PC-9 (cell line): Measurements from ENCODE around the gene SMARCA4. TPM values are rescaled to one million over a fixed set of nuclear protein-coding genes. Genes with fewer than 3 reads are reported as not detected.
A peak's percentile ranks its signal among the peaks of the same experiment; 100 is the strongest.

Experiments used
- BruUV-seq: library from RNA; stranded (reverse); fragments of 400-500 nt; replicated peaks from 2 replicates; lab custom pipeline; 2021; lab: Mats Ljungman, UMichigan
- CTCF ChIA-PET: fragments of 300-600 bp; sonication (Branson Sonifier 250); formaldehyde crosslinking; loops from one replicate; lab custom pipeline; 2022; ENCODE audit warnings: antibody characterized with exemption; lab: Charles Lee
- POLR2A ChIA-PET: fragments of 300-600 bp; sonication (Branson Sonifier 250); formaldehyde crosslinking; loops from one replicate; lab custom pipeline; 2022; ENCODE audit warnings: antibody characterized with exemption; ENCODE audit not compliant: unreplicated experiment; lab: Charles Lee
- DNase-seq, 2 experiments: peaks; one replicate each; pipeline versions ENCODE4 v3.0.0 to v3.0.0-alpha.2; 2015 to 2022; ENCODE audit warnings: mixed read lengths in 1 of 2
- H2AFZ ChIP-seq: fragments of 200-600 bp; sonication (generic); 2 replicates; pipeline ENCODE4 v1.8.1; 2017; ENCODE audit warnings: antibody characterized with exemption
- H3F3A ChIP-seq: fragments of 200-600 bp; sonication (generic); 2 replicates; pipeline ENCODE4 v1.8.1; 2017; ENCODE audit warnings: antibody characterized with exemption, mild to moderate bottlenecking, low read depth; ENCODE audit not compliant: insufficient read depth
- H3K27ac ChIP-seq: fragments of 200-600 bp; sonication (generic); 2 replicates; pipeline ENCODE4 v1.6.1; 2016; ENCODE audit warnings: mixed run types
- H3K27me3 ChIP-seq: fragments of 200-600 bp; sonication (generic); 2 replicates; pipeline ENCODE4 v1.6.1; 2016; ENCODE audit warnings: low read depth, mixed run types; ENCODE audit not compliant: insufficient read depth
- H3K36me3 ChIP-seq: fragments of 200-600 bp; sonication (generic); 2 replicates; pipeline ENCODE4 v1.6.1; 2016; ENCODE audit warnings: low read depth, mixed run types
- H3K4me1 ChIP-seq: fragments of 200-600 bp; sonication (generic); replicated peaks from 2 replicates; pipeline ENCODE4 v1.6.1; 2016; ENCODE audit warnings: mixed run types; ENCODE audit not compliant: insufficient read depth
- H3K4me2 ChIP-seq: fragments of 200-600 bp; sonication (generic); 2 replicates; pipeline ENCODE4 v1.6.1; 2017; ENCODE audit warnings: mixed run types
- H3K4me3 ChIP-seq: fragments of 200-600 bp; sonication (generic); 2 replicates; pipeline ENCODE4 v1.6.1; 2016; ENCODE audit warnings: mixed run types
- H3K79me2 ChIP-seq: fragments of 200-600 bp; sonication (generic); 2 replicates; pipeline ENCODE4 v1.6.1; 2017; ENCODE audit warnings: low read depth, mixed run types
- H3K9me2 ChIP-seq: fragments of 200-600 bp; sonication (generic); 2 replicates; pipeline ENCODE4 v1.8.1; 2017; ENCODE audit warnings: mild to moderate bottlenecking; ENCODE audit not compliant: insufficient read depth
- H3K9me3 ChIP-seq: fragments of 200-600 bp; sonication (generic); 2 replicates; pipeline ENCODE4 v1.8.1; 2016; ENCODE audit warnings: low read depth; ENCODE audit not compliant: insufficient read depth
- H4K20me1 ChIP-seq: fragments of 200-600 bp; sonication (generic); 2 replicates; pipeline ENCODE4 v1.8.1; 2017; ENCODE audit not compliant: insufficient read depth
- CTCF ChIP-seq: fragments of 200-600 bp; sonication (generic); conservative IDR thresholded peaks from 2 replicates; pipeline ENCODE4 v1.6.1; 2017; ENCODE audit warnings: mixed run types, antibody characterized with exemption, mild to moderate bottlenecking, moderate library complexity
- EZH2 ChIP-seq: fragments of 200-600 bp; sonication (generic); IDR thresholded peaks from 2 replicates; pipeline ENCODE4 v1.8.0; 2017; ENCODE audit warnings: antibody characterized with exemption, low read depth
- intact Hi-C: fragments of 100-400 bp; cut with micrococcal nuclease; formaldehyde crosslinking; loops from one replicate; pipeline ENCODE4 v1.10.0; 2022; ENCODE audit not compliant: unreplicated experiment
- total RNA-seq: library from RNA; stranded (reverse); gene quantifications from 2 replicates; pipeline ENCODE4 v1.2.3, GENCODE V29; 2021

The SMARCA4 gene
- total RNA-seq, 1 experiment from 2014 or later: 136 TPM

GRCh38 chr19:11005521-11005920, 44.7 kb downstream of the SMARCA4 start:
- H3K4me3 ChIP-seq: no peak overlapping the region
- no peak overlapping the region for H3K4me2 ChIP-seq
- no TSS peak for BruUV-seq
- H3K9me2 ChIP-seq: no peaks in the 10 kb centered on the region
- H4K20me1 ChIP-seq: 0 out of 2 replicates have a peak, but pooled peaks cover 10% of the 10 kb centered on the region
- TF ChIP-seq CTCF: no peak
- TF ChIP-seq EZH2: no peak
- H3K79me2 ChIP-seq: no peaks in the 10 kb centered on the region
- no peak overlapping the region for H2AFZ ChIP-seq
- peaks cover 20% of the 10 kb centered on the region; the same call in 1 of the 2 replicates for H3F3A ChIP-seq
- no peaks in the 10 kb centered on the region for H3K4me1 ChIP-seq
- intact Hi-C loops: no loop called here
- CTCF ChIA-PET: no interaction called here
- no peaks in the 10 kb centered on the region for H3K27me3 ChIP-seq
- POLR2A ChIA-PET: no interaction called here
- H3K36me3 ChIP-seq: peaks cover 23% of the 10 kb centered on the region
- DNase-seq: no peak
- no peaks in the 10 kb centered on the region for H3K9me3 ChIP-seq
- H3K27ac ChIP-seq: 0 out of 2 replicates have a peak overlapping the region, but pooled peaks have one; percentile 4

- ChIA-PET POLR2A (no interaction called here), CTCF (interaction anchor here (0.7 kb wide), 1 partner anchor 119 kb away, joined by 18 read pairs; no protein-coding TSS in a partner anchor)
- no peak for TF ChIP-seq CTCF
- TF ChIP-seq EZH2: no peak
- Histone ChIP-seq H3K4me1 (no peaks in the 10 kb centered on the region), H3K27me3 (no peaks in the 10 kb centered on the region), H3K4me3 (no peak overlapping the region), H3F3A (peaks cover 20% of the 10 kb centered on the region; the same call in 1 of the 2 replicates), H2AFZ (no peak overlapping the region), H3K9me3 (no peaks in the 10 kb centered on the region), H3K4me2 (no peak overlapping the region), H3K9me2 (no peaks in the 10 kb centered on the region), H4K20me1 (0 out of 2 replicates have a peak, but pooled peaks cover 10% of the 10 kb centered on the region), H3K36me3 (peaks cover 23% of the 10 kb centered on the region), H3K27ac (no peak overlapping the region), H3K79me2 (no peaks in the 10 kb centered on the region)
- no TSS peak for BruUV-seq
- DNase-seq: no peak
- intact Hi-C loops: no loop called here
Measured at GRCh38 chr19:11007385-11007784, 46.6 kb downstream of the SMARCA4 start.

- no peak overlapping the region for H3K4me2 ChIP-seq
- H3F3A ChIP-seq: peaks cover 20% of the 10 kb centered on the region; the same call in 1 of the 2 replicates
- no peaks in the 10 kb centered on the region for H3K9me2 ChIP-seq
- no peak overlapping the region for H3K27ac ChIP-seq
- POLR2A ChIA-PET: no interaction called here
- no peak for DNase-seq
- H3K27me3 ChIP-seq: no peaks in the 10 kb centered on the region
- H3K4me3 ChIP-seq: no peak overlapping the region
- no peak overlapping the region for H2AFZ ChIP-seq
- intact Hi-C loops: no loop called here
- CTCF ChIA-PET: interaction anchor here (0.6 to 0.7 kb wide), 2 partner anchors 93 to 118 kb away, joined by 3 to 18 read pairs; no protein-coding TSS in a partner anchor
- no peaks in the 10 kb centered on the region for H3K4me1 ChIP-seq
- no peak for TF ChIP-seq CTCF
- TF ChIP-seq EZH2: no peak
- H4K20me1 ChIP-seq: 0 out of 2 replicates have a peak, but pooled peaks cover 10% of the 10 kb centered on the region
- no peaks in the 10 kb centered on the region for H3K9me3 ChIP-seq
- H3K79me2 ChIP-seq: no peaks in the 10 kb centered on the region
- BruUV-seq: no TSS peak
- peaks cover 21% of the 10 kb centered on the region for H3K36me3 ChIP-seq
Measured at GRCh38 chr19:11007962-11008532, 47.2 kb downstream of the SMARCA4 start.
